Stimulated activated CD4-positive, alpha-beta T cell treated with anti-CD3 and anti-CD28 coated beads, Interleukin-15, amount 100 ng/mL, for 48 hours (primary cell): ENCODE results near the gene TMEM151B.
"Not testable (repeated sequence)": the region's sequence is repeated elsewhere in the genome, so short reads cannot be mapped to it uniquely, and the experiment has no call there.

Experiments used
- DNase-seq, 2 donors: peaks; one replicate each; pipeline ENCODE4 v3.0.0-alpha.2; 2020; ENCODE audit warnings: low read depth in 2 of 2

TMEM151B gene

GRCh38 chr6:44269921-44270525 is at the start of gene TMEM151B:
TSS of gene TMEM151B (plus strand) at chr6:44270450. CDS start at chr6:44270743, 293 bp downstream.
- DNase-seq = no peak

- DNase-seq = no peak
These were observed 49.3 kb upstream of the TMEM151B start for GRCh38 chr6:44220913-44221290.

DNA sequence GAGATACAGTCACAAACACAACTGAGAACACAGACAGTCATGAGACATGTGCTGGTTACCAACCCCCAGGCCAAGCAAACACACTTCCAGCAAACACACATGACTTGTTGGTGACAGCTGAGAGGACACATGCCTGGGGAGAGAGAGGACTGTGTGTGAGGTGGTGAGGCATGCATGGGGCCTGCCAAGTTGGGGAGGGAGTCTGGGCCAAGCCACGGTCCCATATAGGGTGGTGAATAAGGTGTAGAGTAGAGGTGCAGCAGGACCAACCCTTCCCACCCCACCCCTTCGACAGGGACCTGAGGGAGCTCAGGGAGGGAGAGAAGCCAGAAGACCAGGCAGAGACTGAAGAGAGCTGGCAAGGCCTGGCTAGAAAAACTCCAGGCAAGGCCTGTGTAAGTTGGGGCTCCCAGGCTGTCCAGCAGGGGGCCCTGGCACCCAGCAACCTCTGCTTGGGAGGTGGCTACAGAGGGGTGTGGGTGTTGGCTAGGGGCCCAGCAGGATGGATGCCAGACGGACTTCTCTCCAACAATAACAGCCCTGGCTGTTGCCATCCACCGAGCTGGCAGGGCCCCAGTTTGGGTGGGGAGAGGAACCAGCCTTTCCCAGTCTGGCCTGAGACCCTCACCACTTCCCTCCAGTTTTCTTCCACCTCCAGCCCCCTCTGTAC is 48.8 kb upstream of the TMEM151B start:
- DNase-seq = peak; percentile 64 to 67

- no peak for DNase-seq
These were observed 48.3 kb upstream of the TMEM151B start for GRCh38 chr6:44221961-44222335.

- DNase-seq = no peak
These were observed 47.5 kb upstream of the TMEM151B start for GRCh38 chr6:44222486-44223318.

- peak; percentile 70 to 84 for DNase-seq
These were observed 46.8 kb upstream of the TMEM151B start, which contains the start of gene SLC29A1 for GRCh38 chr6:44223319-44224028. TSS of gene SLC29A1 (plus strand) at chr6:44223595. CDS start at chr6:44227314, 3,719 bp downstream.

GRCh38 chr6:44224029-44224964 is 46.0 kb upstream of the TMEM151B start:
- DNase-seq = no peak

GRCh38 chr6:44224965-44225305 is 45.3 kb upstream of the TMEM151B start:
- no peak for DNase-seq

DNA sequence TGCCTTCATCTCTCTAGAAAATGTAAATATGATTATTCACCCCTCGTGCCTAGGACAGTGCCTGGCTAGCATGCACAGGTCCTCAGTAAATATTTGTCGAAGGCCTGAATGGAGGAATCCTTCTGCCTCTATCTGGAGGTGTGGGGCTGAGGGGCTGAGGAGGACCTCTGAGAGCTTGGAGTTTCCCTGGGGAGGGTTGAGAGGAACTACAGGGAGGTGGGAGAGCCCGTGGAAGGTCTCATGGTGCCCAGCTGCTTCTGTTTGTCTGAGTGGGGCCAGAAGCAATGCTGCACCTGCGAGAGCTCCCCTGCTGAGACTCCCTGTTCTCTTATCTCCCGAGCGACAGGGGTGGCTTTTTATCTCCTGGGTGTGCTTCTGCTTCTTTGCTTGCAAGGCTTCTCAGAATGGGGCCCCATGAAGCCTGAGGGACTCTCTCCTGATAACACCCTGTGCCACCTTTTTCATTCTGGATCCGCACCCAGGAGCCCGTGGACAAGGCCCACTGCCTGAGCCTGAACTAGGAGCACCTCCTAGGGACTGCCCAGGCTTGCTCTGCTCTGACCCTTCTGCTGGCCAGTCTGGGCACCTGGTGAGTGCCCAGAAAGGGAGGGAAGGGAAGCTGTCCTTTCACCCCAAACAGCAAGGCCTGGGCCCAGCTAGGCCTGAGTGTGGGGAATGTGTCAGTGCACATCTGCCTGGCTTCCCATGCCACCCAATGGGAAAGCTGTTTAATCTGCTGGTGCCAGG is 44.5 kb upstream of the TMEM151B start:
- DNase-seq = no peak

GRCh38 chr6:44226368-44227147 is 43.7 kb upstream of the TMEM151B start:
- no peak for DNase-seq

DNA sequence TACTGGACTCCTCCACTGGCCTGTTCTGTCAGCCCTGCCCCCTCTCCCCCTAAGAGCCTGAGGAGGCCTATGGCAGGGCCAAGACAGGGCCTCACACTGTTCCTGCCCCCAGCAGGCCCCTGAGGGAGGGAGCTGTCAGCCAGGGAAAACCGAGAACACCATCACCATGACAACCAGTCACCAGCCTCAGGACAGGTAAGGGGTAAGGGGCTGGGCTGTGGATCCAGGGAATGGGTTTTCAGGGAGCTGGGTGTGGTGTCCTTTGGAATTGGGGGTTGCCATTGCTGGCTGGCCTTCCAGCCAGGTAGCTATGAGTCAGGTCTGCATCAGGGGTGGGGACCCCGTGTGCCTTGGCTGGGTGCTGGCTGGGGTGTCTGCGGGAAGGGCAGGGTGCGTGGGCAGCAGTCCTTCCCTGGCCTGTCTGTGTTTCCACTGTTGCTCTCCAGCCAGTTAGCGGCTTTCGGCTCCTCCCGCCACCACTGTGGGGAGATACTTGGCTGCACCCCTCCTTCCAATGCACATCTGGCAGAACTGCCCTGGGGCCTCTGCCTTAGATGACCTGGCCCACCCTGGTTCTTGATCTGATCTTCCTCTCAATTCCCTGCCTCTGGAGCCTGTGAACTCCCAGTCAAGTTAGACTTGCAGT is 43.0 kb upstream of the TMEM151B start:
- DNase-seq = no peak

GRCh38 chr6:44228031-44228430 is 42.2 kb upstream of the TMEM151B start:
- DNase-seq = no peak

DNA sequence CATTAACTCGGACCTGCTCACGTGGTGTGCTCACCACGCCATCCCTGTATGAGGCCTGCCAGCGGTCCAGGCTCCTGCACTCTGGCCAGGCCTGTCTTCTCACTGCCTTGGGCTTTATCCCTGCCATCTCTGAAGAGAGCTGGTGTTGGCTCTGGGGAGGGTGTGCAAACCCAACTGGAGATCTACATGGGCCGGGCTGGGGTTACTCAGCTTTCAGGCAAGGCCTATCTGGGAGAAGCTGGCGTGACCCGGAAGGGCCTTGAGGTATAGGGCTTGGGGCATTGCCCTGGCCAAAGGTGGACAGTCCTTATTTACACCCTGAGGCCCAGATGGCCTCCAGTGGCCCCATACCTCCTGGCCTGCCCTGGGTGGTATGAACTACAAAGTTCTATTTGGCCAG is 41.8 kb upstream of the TMEM151B start:
- DNase-seq = no peak

- DNase-seq = no peak
These were observed 41.4 kb upstream of the TMEM151B start for GRCh38 chr6:44228836-44229235.

DNA sequence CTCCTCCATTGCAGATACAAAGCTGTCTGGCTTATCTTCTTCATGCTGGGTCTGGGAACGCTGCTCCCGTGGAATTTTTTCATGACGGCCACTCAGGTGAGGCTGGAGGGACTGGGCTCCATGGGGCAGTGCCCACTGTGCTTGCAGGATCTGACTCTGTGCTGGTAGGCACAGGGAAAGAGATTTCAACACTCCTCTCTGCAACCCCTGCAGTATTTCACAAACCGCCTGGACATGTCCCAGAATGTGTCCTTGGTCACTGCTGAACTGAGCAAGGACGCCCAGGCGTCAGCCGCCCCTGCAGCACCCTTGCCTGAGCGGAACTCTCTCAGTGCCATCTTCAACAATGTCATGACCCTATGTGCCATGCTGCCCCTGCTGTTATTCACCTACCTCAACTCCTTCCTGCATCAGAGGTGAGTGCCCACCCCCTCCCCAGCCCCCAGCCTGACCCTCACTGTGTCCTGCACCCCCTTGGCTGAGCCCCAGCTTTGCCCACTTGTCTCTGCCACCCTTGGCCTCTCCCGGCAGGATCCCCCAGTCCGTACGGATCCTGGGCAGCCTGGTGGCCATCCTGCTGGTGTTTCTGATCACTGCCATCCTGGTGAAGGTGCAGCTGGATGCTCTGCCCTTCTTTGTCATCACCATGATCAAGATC is 40.7 kb upstream of the TMEM151B start:
- DNase-seq = no peak

DNA sequence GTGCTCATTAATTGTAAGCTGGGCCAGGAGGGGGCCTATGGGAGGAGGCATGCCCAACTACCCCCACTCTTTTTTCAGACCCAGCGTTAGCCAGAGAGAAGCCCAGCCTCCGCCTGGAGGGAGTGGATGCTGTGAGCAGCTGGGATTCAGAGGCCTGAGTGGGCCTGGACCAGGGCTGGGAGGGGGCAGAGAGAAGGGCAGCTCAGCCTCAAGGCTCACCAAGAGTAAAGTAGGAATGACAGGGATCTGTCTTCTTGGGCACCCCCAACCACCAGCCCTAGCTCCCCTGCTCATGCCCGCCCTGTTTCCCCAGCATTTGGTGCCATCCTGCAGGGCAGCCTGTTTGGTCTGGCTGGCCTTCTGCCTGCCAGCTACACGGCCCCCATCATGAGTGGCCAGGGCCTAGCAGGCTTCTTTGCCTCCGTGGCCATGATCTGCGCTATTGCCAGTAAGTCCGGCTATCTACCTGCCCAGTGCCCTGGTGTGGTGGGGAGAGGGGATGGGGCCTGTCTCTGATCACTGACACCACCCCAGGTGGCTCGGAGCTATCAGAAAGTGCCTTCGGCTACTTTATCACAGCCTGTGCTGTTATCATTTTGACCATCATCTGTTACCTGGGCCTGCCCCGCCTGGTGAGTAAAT is 40.1 kb upstream of the TMEM151B start:
- DNase-seq = no peak

- DNase-seq = not testable (repeated sequence)
These were observed 38.8 kb upstream of the TMEM151B start for GRCh38 chr6:44231426-44231825.
